ENCODE data around the gene NT5DC2.

DNA sequence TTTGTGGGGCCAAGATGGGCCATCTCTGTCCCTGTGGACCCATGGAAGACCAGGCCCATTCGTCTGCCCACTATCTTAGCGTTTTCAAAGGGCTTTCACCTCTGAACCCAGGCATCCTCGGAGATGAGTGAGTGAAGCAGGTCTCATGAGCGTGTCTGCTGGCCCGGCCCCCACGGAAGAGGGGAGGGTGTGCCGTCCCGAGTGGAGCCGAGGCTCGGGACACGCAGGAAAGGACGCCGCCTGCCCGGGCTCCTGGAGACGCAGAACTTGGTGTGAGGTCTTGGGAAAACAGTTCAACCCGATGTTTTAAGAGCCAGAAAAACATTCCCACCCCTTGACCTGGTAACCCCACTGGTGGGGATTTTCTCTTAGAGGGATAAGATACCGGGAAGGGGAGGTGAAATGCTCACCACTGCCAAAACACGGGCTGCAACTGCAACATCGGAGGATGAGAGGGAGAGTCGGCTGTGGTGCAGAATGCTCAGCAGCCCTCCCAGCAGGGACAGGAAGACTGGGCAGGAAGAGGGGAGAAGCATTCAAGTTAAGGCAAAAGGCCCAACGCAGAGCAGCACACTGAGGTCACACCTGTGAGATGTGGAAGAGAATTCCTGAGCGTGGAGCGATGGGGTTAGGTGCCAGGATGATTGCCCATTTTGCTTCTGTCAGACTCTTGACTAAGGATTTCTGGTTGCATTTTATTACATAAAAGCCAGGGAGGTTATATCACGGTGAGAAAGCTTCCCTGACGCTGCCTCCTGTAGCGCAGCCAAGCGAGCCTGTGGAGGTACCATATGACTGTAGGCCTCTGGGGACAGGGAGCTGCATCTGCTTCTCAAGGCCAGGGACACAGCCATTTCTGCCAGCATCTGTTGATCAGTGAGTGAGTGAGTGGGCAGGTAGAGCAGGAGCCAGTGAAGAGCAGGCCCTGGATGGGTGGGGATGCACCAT is 52.6 kb downstream of the NT5DC2 start:
- TF ChIP-seq, protein P1, sequence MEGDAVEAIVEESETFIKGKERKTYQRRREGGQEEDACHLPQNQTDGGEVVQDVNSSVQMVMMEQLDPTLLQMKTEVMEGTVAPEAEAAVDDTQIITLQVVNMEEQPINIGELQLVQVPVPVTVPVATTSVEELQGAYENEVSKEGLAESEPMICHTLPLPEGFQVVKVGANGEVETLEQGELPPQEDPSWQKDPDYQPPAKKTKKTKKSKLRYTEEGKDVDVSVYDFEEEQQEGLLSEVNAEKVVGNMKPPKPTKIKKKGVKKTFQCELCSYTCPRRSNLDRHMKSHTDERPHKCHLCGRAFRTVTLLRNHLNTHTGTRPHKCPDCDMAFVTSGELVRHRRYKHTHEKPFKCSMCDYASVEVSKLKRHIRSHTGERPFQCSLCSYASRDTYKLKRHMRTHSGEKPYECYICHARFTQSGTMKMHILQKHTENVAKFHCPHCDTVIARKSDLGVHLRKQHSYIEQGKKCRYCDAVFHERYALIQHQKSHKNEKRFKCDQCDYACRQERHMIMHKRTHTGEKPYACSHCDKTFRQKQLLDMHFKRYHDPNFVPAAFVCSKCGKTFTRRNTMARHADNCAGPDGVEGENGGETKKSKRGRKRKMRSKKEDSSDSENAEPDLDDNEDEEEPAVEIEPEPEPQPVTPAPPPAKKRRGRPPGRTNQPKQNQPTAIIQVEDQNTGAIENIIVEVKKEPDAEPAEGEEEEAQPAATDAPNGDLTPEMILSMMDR (conservative IDR thresholded peaks at IDR 0.05; ENCODE audit: low read length), result no peak
- no peak for TF ChIP-seq EZH2phosphoT487 (IDR thresholded peaks at IDR 0.05; ENCODE audit: borderline replicate concordance)

Measured in Loucy (cell line).